Neural progenitor cell (in vitro differentiated cells): Measurements from ENCODE around the gene C2orf69. TPM values are rescaled to one million over a fixed set of nuclear protein-coding genes. Genes with fewer than 3 reads are reported as not detected.

Experiments
- DNase-seq: peaks from one replicate; pipeline ENCODE4 v3.0.0-alpha.2; 2016; ENCODE audit warnings: low spot score
- H2AFZ ChIP-seq: fragments of 200-600 bp; sonication (generic); replicated peaks from 2 replicates; pipeline ENCODE4 v1.6.1; 2016; ENCODE audit warnings: antibody characterized with exemption
- H3F3A ChIP-seq: fragments of 200-600 bp; sonication (generic); 2 replicates; pipeline ENCODE4 v1.6.1; 2016; ENCODE audit warnings: antibody characterized with exemption, low read depth
- H3K27ac ChIP-seq: fragments of 200-600 bp; sonication (generic); 2 replicates; pipeline ENCODE4 v1.5.1; 2016; ENCODE audit warnings: mild to moderate bottlenecking
- H3K27me3 ChIP-seq: fragments of 200-600 bp; sonication (generic); 2 replicates; pipeline ENCODE4 v1.6.1; 2016; ENCODE audit warnings: mild to moderate bottlenecking, moderate library complexity
- H3K36me3 ChIP-seq: fragments of 200-600 bp; sonication (generic); 2 replicates; pipeline ENCODE4 v1.5.1; 2016
- H3K4me1 ChIP-seq: fragments of 200-600 bp; sonication (generic); 2 replicates; pipeline ENCODE4 v1.6.1; 2016; ENCODE audit warnings: mixed run types
- H3K4me2 ChIP-seq: fragments of 200-600 bp; sonication (generic); 2 replicates; pipeline ENCODE4 v1.6.1; 2016
- H3K4me3 ChIP-seq: fragments of 200-600 bp; sonication (generic); 2 replicates; pipeline ENCODE4 v1.5.1; 2016
- H3K79me2 ChIP-seq: fragments of 200-600 bp; sonication (generic); 2 replicates; pipeline ENCODE4 v1.6.1; 2016; ENCODE audit warnings: low read depth
- H3K9ac ChIP-seq: fragments of 200-600 bp; sonication (generic); 2 replicates; pipeline ENCODE4 v1.6.1; 2016
- H3K9me3 ChIP-seq: fragments of 200-600 bp; sonication (generic); 2 replicates; pipeline ENCODE4 v1.5.1; 2016; ENCODE audit warnings: low read depth
- H4K20me1 ChIP-seq: fragments of 200-600 bp; sonication (generic); 2 replicates; pipeline ENCODE4 v1.6.1; 2016; ENCODE audit warnings: low read depth
- H3K27ac Mint-ChIP-seq: 3 replicates; pipeline ENCODE4 v1.8.0; 2021; ENCODE audit warnings: mixed read lengths
- H3K27me3 Mint-ChIP-seq: 2 replicates; pipeline ENCODE4 v1.8.0; 2022; ENCODE audit warnings: low read depth, mild to moderate bottlenecking, inconsistent platforms, moderate library complexity, mixed read lengths; ENCODE audit not compliant: insufficient read depth
- H3K36me3 Mint-ChIP-seq: 3 replicates; pipeline ENCODE4 v1.8.0; 2021; ENCODE audit warnings: mixed read lengths
- H3K4me1 Mint-ChIP-seq: 3 replicates; pipeline ENCODE4 v1.8.0; 2021; ENCODE audit warnings: mixed read lengths
- H3K4me3 Mint-ChIP-seq: 3 replicates; pipeline ENCODE4 v1.8.0; 2021; ENCODE audit warnings: mild to moderate bottlenecking, moderate library complexity, mixed read lengths
- H3K9me3 Mint-ChIP-seq: 3 replicates; pipeline ENCODE4 v1.8.0; 2020; ENCODE audit warnings: mixed read lengths
- EZH2 ChIP-seq: fragments of 200-600 bp; sonication (generic); IDR thresholded peaks from 2 replicates; pipeline ENCODE4 v1.6.1; 2017; ENCODE audit warnings: antibody characterized with exemption, mild to moderate bottlenecking, moderate library complexity
- EZH2phosphoT487 ChIP-seq: fragments of 200-600 bp; sonication (generic); IDR thresholded peaks from 2 replicates; pipeline ENCODE4 v1.6.1; 2017; ENCODE audit warnings: antibody characterized with exemption
- total RNA-seq: library from RNA; depleted of rRNA; stranded (reverse); fragments of >200 nt; gene quantifications from 2 replicates; pipeline ENCODE4 v1.2.3, GENCODE V29; 2015; ENCODE audit warnings: low replicate concordance
- TF ChIP-seq, protein P1 (sequence below): fragments of 200-600 bp; sonication (generic); IDR thresholded peaks from 2 replicates; pipeline ENCODE4 v1.5.1; 2017; ENCODE audit warnings: antibody characterized with exemption, mild to moderate bottlenecking

Gene C2orf69
- total RNA-seq, 1 donor from 2014 or later: 43.8 TPM

GRCh38 chr2:199901942-199902341 is 9.2 kb upstream of the C2orf69 start:
- no peak for DNase-seq
- H4K20me1 ChIP-seq: no peaks in the 10 kb centered on the region
- H2AFZ ChIP-seq: no peak overlapping the region
- no peaks in the 10 kb centered on the region for H3F3A ChIP-seq
- H3K9me3 ChIP-seq: no peaks in the 10 kb centered on the region
- Mint-ChIP-seq H3K4me1 (no peaks in the 10 kb centered on the region), H3K27me3 (peaks cover 2% of the 10 kb centered on the region), H3K9me3 (no peaks in the 10 kb centered on the region), H3K4me3 (no peak overlapping the region), H3K36me3 (no peaks in the 10 kb centered on the region), H3K27ac (no peak overlapping the region)
- no peak for TF ChIP-seq EZH2
- no peak for TF ChIP-seq EZH2phosphoT487
- TF ChIP-seq, protein P1, sequence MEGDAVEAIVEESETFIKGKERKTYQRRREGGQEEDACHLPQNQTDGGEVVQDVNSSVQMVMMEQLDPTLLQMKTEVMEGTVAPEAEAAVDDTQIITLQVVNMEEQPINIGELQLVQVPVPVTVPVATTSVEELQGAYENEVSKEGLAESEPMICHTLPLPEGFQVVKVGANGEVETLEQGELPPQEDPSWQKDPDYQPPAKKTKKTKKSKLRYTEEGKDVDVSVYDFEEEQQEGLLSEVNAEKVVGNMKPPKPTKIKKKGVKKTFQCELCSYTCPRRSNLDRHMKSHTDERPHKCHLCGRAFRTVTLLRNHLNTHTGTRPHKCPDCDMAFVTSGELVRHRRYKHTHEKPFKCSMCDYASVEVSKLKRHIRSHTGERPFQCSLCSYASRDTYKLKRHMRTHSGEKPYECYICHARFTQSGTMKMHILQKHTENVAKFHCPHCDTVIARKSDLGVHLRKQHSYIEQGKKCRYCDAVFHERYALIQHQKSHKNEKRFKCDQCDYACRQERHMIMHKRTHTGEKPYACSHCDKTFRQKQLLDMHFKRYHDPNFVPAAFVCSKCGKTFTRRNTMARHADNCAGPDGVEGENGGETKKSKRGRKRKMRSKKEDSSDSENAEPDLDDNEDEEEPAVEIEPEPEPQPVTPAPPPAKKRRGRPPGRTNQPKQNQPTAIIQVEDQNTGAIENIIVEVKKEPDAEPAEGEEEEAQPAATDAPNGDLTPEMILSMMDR: no peak
- no peak overlapping the region for H3K4me2 ChIP-seq
- no peak overlapping the region for H3K27ac ChIP-seq
- no peaks in the 10 kb centered on the region for H3K36me3 ChIP-seq
- H3K79me2 ChIP-seq: no peaks in the 10 kb centered on the region
- no peak overlapping the region for H3K9ac ChIP-seq
- no peak overlapping the region for H3K4me3 ChIP-seq
- H3K27me3 ChIP-seq: no peaks in the 10 kb centered on the region
- H3K4me1 ChIP-seq: no peaks in the 10 kb centered on the region

GRCh38 chr2:199902486-199903110 is 8.5 kb upstream of the C2orf69 start:
- H4K20me1 ChIP-seq: no peaks in the 10 kb centered on the region
- no peaks in the 10 kb centered on the region for H3K9me3 ChIP-seq
- no peak overlapping the region for H3K4me2 ChIP-seq
- H3K4me1 ChIP-seq: no peaks in the 10 kb centered on the region
- no peak overlapping the region for H3K9ac ChIP-seq
- DNase-seq: no peak
- Mint-ChIP-seq H3K36me3 (no peaks in the 10 kb centered on the region), H3K4me1 (no peaks in the 10 kb centered on the region), H3K27me3 (peaks cover 2% of the 10 kb centered on the region), H3K4me3 (no peak overlapping the region), H3K9me3 (no peaks in the 10 kb centered on the region), H3K27ac (no peak overlapping the region)
- no peak for TF ChIP-seq EZH2
- no peak for TF ChIP-seq EZH2phosphoT487
- TF ChIP-seq, protein P1: no peak
- no peaks in the 10 kb centered on the region for H3K36me3 ChIP-seq
- H3K79me2 ChIP-seq: no peaks in the 10 kb centered on the region
- H2AFZ ChIP-seq: no peak overlapping the region
- H3F3A ChIP-seq: no peaks in the 10 kb centered on the region
- H3K27me3 ChIP-seq: no peaks in the 10 kb centered on the region
- no peak overlapping the region for H3K27ac ChIP-seq
- no peak overlapping the region for H3K4me3 ChIP-seq

- Mint-ChIP-seq H3K36me3 (no peaks in the 10 kb centered on the region), H3K9me3 (no peaks in the 10 kb centered on the region), H3K4me3 (no peak overlapping the region), H3K27me3 (peaks cover 2% of the 10 kb centered on the region), H3K4me1 (no peaks in the 10 kb centered on the region), H3K27ac (no peak overlapping the region)
- no peak overlapping the region for H3K27ac ChIP-seq
- no peak overlapping the region for H3K4me3 ChIP-seq
- H3K27me3 ChIP-seq: no peaks in the 10 kb centered on the region
- H4K20me1 ChIP-seq: no peaks in the 10 kb centered on the region
- H3K9ac ChIP-seq: no peak overlapping the region
- H2AFZ ChIP-seq: no peak overlapping the region
- no peaks in the 10 kb centered on the region for H3K9me3 ChIP-seq
- no peaks in the 10 kb centered on the region for H3F3A ChIP-seq
- TF ChIP-seq, protein P1: no peak
- TF ChIP-seq EZH2: no peak
- no peak for TF ChIP-seq EZH2phosphoT487
- no peak for DNase-seq
- no peaks in the 10 kb centered on the region for H3K4me1 ChIP-seq
- no peaks in the 10 kb centered on the region for H3K36me3 ChIP-seq
- H3K4me2 ChIP-seq: no peak overlapping the region
- no peaks in the 10 kb centered on the region for H3K79me2 ChIP-seq
Observed at GRCh38 chr2:199903111-199903510, 8.0 kb upstream of the C2orf69 start.
